HG02623 (cell line): ENCODE data around the gene LYZL6.
"Not testable (repeated sequence)": the region's sequence is repeated elsewhere in the genome, so short reads cannot be mapped to it uniquely, and the experiment has no call there.

ENCODE experiments used
- ATAC-seq: cut with Tn5 transposase; IDR thresholded peaks from one replicate; pipeline ENCODE4 v1.9.1; 2021; ENCODE audit warnings: moderate library complexity; ENCODE audit not compliant: unreplicated experiment

Gene LYZL6

GRCh38 chr17:35947156-35947585 is 3.7 kb upstream of the LYZL6 start:
- ATAC-seq, result no peak

DNA sequence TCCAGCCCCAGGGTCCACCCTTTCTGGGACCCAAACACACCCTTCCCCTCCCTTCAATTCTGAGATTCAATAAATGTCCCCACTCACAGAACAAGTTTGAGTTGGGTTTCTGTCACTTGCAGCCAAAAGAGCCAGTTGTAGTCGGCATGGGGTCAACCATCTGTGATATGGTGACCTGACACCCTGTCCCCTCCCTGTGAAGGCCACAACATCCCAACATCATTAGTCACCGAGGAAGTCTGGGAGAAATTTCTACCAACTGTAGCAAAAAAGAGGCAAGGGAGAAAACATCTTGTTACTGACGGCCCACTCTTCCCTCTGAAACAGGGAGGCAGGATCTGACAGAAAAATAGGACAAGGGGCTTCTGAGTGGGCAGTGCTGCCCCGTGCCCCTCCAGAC is 638 bp upstream of the LYZL6 start:
- ATAC-seq, result no peak

DNA sequence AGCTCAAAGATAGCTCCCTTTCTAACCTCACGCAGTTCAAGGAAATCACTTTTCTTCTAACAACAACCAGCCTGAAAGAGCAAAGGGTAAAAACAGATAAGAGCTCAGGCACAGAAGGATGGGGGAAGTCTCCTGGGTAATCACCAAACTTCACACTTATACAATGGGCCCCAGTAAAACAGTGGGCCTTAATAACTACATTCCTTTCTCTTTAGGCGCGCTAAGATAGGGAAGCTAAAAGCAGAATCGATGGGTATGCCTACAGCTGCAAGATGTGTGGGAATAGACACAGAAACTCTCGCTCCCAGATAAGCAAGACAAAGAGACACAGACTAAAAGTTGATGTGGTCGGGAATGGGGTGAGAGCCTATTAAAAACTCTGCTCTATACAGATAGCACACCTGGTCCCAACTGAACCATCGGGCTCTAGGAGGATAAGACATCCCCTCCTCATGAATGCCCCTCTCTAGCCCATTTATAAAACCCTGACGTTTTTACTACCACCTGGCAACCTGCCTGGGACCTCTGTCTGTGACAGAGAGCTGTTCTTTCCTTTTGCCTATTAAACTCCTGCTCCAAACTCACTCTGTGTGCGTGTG is 826 bp downstream of the LYZL6 start:
- no peak for ATAC-seq

DNA sequence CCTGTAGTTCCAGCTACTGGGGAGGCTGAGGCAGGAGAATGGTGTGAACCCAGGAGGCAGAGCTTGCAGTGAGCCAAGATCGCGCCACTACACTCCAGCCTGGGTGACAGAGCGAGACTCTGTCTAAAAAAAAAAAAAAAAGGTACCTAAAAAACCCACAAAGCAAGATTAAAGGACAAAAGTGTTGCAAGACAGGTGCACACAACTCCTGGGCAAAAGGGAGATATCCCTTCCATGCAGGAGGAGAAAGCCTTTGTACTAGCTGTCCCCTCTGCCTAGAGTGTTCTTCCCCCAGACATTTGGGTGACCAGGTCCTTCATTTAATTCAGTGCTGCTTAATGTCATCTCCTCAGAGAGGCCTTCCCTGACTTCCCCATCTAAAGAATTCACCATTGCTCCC is 5.0 kb downstream of the LYZL6 start:
- not testable (repeated sequence) for ATAC-seq

DNA sequence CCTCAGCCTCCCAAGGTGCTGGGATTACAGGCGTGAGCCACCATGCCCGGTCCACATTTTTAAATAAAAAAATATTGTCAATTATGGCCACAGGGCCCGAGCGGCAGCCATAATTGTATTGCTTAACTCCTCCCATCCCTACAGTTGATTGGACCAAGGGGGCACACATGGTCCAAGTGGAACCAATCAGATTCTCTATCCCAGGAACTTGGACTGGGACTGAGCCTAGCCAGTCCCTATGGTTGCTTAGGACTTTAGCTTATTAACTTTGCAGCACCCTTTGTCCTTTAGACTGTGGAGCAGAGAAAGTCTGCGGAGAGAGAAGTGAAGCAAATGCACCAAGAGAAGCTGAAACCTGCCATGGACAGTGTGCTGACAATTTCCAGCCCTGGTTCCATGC is 7.5 kb downstream of the LYZL6 start:
- ATAC-seq, result no peak

DNA sequence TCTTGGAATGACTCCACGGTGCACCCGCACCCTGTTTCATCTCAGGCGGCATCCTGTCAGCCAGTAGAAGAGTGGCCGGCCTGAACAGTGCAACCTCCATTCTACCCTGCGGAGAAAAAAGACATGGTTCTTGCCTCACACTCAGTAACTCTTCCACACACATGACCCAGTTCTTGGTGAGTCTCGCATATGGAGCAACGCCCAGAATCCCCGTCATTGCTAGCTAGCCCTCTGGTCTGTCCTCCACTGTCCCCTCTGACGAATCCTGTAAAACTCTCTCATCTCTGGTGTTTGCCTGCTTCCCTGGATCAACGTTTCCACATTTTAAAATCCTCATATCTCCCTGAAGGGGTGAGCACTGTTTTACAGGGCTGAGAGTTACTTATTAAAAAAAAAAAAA is 8.8 kb downstream of the LYZL6 start:
- no peak for ATAC-seq

DNA sequence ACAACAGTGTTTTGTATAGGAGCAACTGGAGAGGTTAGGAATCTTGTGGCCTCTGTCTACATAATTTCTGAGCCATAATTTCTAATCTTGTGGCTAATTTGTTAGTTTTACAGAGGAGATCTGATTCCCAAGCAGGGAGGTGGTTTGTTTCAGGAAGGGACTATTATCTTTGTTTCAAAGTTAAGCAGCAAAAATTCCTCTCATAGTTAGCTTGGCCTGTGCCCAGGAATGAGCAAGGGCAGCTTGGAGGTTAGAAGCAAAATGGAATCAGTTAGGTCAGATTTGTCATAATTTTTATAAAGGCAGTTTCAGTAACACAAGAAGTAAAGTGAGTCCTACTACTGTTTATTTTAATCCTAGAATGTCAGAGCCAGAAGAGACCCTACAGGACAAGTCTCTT is 10.9 kb downstream of the LYZL6 start:
- no peak for ATAC-seq

- no peak for ATAC-seq
These were observed 11.6 kb downstream of the LYZL6 start for GRCh38 chr17:35931794-35932425.

GRCh38 chr17:35930211-35931065 is 13.1 kb downstream of the LYZL6 start, which contains the start of gene RDM1:
TSS of gene RDM1 (minus strand) at chr17:35930773. CDS start at chr17:35930727, 46 bp downstream.
- peak; percentile 41 for ATAC-seq

DNA sequence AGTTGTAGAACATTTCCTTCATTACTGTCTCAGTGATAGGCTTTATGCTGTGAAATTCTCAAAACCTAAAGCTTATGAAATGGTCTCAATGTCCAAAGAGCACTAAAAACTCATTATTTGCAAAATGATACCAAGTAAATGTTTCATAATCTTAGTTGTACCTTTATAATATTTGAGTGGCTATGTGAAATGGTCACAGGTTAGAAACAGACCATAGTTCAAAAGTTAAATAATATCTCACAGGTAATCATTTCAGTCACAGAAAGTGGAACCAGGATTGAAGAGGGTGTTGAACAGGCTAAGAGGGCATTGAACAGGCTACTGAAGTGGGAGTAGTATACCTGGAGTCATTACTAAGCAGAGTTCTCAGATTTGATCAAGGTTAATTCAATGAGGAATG is 15.8 kb downstream of the LYZL6 start:
- ATAC-seq, result no peak

DNA sequence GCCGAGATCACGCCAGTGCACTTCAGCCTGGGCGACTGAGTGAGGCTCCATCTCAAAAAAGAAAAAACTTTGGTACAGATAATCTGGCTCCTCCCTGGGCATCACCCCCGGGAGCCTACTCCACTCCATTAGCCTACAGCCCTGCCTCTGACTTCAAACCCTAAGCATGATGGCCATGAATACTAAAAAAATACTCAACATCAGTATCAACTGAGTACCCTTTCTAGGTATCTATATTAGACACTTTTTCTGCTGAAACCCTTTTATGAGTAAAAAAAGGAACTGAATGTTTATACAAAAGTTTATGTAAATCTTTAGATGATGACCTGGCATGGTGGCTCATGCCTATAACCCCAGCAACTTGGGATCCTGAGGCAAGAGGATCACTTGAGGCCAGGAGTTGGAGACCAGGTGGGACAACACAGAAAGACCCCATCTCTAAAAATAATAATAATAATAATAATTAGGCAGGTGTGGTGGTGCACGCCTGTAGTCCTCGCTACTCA is 19.9 kb downstream of the LYZL6 start:
- ATAC-seq, result no peak

DNA sequence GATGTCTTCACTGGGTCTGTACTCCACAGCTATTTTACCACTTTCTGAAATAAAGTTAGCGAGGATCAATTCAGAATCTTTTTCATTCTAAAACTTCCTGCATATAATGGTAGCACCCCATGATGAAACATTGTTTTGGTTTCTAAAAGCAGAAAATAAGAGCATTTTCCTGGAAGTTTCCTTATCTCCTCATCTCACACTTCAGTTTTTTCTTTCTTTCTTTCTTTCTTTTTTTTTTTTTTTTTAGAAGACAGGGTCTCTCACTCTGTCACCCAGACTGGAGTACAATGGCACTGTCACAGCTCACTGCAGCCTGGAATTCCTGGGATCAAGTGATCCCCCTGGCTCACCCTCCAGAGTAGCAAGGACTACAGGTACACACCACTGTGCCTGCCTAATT is 23.3 kb downstream of the LYZL6 start:
- no peak for ATAC-seq

DNA sequence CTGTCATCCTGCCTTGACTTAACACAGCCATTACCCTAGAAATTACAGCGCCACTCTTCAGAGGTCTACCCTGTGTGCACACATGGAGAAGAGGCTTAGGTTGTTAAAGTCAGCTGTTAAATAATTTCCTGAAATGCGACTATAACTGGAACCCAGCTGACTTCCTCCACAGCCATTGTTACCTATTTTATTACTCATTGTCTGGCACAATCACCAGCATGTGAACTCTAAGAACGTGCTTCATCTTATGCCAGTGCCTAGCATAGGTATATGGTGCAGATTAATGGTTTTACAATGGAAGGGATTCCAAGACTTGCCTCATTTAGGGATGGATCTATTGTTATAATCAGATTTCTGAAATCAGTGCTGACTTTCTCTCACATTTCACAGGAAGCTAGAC is 24.8 kb downstream of the LYZL6 start:
- no peak for ATAC-seq

- no peak for ATAC-seq
These were observed 25.8 kb downstream of the LYZL6 start for GRCh38 chr17:35917519-35918213.

DNA sequence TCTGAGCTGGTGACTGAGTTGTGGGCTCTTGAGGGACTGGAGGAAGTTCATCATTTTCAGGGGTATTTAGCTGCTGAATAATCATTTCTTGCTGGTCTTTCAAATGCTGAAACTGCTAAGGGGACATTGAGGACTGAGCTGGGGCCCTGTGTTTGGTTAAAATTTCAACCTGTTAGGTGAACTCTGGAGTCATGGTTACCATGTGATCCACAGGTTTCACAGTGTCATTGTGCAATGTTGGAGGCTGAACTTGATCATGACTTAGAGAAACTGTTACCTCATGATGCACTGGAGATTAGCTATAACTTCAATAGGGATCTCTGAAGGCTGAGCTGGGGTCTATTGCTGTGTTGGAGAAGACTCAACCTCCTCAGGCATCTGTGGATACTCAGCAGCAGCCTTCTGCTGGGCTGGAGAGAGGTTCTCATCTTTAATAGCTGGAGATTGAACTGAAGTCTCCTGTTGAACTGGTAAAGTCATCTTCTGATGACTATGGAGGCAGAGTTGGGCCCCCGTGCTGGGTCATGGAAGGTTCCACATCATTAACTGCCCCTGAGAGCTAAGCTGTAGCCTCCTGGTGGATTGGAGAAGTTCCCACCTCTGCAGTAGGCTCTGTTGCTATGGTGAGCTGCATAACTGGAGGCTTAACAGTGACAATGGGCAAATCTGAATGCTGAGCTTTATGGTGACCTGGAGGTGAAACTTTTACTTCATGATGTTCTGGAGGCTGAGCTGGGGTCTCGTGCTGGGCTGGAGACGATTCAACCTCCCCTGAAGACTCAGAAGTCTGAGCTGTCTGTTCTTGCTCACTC is 28.2 kb downstream of the LYZL6 start:
- no peak for ATAC-seq

DNA sequence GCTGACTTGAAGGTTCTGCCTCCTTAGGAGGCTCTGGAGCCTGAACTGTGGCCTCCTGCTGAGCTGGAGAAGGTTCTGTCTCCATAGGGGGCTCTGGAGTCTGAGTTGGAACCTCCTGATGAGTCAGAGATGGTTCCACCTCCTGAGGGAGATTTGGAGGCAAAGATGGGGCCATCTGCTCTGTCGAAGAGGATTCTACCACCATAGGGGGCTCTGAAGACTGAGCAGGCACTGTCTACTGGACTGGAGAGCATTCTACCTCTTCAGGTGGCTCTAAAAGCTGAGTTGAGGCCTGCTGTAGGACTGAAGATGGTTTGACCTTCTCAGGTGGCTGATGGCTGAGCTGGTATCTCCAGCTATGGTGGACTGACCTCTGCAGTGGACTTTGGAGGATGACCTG is 29.2 kb downstream of the LYZL6 start:
- no peak for ATAC-seq

- no peak for ATAC-seq
These were observed 29.9 kb downstream of the LYZL6 start for GRCh38 chr17:35913609-35914008.

DNA sequence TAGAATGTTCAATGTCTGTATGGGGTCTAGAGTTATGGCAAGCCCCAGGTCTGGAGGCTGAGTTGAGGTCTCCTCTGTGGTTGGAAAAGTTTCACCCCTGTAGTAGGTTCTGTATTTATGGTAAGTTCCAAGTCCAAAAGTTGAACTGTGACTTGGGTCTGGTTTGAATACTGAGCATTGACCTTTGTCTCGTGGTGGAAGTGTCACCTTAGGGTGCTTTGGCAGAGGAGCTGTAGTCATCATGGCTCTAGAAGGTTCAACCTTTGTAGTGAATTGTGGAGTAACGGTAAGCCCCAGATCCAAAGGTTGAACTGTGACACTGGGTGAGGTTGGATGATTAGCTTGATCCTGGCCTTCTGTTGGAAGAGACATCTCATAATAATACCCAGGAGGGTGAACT is 30.6 kb downstream of the LYZL6 start:
- no peak for ATAC-seq

DNA sequence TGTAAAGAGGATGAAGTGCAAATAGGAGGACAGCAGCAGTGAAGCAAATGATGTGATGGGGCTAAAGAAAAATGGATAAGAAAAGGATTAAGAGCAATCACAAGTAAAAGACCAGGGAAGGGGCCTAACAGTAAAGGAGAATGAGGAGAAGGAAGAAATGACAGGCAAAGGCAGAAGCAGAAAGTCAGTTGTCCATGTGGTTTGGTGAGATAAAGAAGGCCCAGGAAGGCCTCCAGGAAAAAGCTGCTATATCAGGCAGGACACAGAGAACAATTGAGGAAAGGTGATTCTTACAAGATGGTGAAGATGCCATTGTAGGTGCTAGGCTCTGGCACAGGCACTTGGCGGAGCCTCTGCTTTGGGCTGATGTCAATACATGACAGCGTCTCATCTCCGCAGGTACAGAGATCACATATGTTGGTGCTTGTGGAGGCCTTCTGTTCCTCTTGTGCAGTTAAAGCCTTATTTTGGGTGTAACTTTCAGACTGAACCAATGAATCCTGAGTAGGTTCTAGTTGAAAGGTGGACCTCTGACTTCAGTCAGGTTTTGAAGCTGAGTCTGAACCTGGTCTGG is 31.1 kb downstream of the LYZL6 start:
- ATAC-seq, result no peak

DNA sequence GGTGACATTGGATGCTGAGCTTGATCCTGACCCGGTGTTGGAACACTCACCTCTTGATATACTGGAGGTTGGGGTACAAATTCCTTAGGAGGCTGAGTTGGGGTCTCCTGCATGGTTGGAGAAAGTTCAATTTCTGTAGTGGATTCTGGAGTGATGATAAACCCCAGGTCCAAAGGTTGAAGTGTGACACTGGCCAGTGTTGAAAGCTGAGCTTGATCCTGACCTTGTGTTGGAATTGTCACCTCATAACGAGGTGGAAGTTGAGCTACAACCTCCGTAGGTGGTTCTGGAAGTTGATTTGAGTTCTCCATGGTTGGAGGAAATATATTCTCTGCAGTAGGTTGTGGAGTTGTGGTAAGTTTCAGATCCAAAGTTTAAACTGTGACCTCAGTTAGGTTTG is 34.1 kb downstream of the LYZL6 start:
- no peak for ATAC-seq
